GM18520 (cell line): Measurements from ENCODE around the gene RTBDN.
A peak's percentile ranks its signal among the peaks of the same experiment; 100 is the strongest.

ENCODE experiments used
- ATAC-seq: cut with Tn5 transposase; IDR thresholded peaks from one replicate; pipeline ENCODE4 v1.9.1; 2021; ENCODE audit not compliant: unreplicated experiment

Gene RTBDN

DNA sequence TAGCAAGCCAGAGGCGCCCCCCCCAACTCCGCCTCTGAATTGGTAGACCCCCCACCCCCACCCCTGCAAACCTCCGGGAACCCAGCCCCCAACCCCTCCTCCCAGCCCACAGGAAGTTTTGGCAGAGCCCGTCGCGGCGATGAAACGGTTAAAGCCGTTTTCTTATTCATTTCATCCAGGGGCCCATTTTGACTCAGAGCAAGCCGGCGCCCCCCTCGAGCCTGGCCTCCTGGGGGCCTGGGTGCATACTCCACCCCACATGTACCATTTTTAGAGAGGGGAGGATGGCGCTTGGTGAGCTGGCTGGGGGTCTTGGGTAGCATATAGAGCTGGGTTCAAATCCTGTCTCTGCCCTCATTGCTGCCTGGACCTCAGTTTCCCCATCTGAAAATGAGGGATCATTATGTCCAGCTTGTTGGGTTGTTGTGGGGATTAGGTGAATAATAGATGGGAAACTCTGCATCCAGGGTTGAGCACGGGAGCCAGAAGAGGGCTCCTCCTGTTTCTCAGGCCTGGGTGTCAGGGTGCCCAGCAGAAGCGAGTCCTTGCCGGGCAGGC is 51.0 kb downstream of the RTBDN start:
- ATAC-seq: no peak

DNA sequence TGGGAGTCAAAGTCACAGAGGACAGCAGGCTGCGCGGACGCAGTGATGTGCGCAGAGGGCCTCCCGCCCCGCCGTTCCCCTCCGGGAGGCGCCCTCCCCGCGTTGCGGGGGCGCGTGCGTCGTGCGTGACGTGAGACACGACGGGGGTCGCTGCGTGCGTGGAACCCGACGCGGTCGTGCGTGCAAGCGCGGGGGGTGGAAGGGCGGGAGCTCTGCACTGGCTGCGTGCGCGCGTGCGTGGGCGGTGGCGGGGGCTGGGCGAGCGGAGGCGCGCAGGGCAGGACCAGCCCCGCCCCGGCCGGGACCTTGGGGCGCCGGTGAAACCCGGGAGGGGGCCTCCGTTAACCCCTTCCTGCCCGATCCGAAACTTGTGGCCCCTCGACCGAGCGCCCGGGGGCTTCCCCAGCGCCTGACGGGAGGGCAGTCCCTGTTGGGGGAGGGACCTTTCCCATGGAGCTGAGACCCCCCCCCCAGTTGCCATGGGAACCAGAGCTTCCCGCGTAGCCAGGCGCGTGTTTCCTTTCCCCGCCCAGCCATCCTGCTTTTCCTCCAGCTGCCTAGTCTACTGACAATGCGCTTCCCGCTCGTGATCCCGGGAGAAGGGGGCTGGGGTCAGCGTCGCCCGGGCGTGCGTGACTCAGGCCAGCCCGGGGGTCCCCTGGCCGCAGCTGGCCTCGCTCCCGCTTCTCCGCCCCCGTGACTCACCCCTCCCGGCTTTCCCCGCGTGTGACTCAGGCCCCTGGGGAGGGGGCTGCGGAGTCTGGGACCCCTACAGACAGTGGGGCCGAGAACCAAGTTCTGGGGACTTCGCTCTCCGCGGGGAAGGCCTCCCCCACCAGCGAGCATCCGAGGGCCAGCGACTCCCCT is 51.7 kb downstream of the RTBDN start:
- ATAC-seq: no peak

DNA sequence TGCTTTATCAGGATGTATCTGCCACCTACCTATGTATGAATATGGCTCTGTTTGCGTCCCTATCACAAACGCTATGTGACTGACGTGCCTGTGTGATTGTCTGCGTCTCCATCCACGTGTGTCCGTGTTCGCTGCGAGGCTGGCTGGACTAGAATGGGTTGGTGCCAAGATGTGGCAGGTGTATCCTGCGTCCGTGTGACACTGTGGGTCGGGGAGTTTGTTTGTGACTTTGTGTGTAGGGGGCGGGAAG is 52.3 kb downstream of the RTBDN start:
- ATAC-seq: no peak

DNA sequence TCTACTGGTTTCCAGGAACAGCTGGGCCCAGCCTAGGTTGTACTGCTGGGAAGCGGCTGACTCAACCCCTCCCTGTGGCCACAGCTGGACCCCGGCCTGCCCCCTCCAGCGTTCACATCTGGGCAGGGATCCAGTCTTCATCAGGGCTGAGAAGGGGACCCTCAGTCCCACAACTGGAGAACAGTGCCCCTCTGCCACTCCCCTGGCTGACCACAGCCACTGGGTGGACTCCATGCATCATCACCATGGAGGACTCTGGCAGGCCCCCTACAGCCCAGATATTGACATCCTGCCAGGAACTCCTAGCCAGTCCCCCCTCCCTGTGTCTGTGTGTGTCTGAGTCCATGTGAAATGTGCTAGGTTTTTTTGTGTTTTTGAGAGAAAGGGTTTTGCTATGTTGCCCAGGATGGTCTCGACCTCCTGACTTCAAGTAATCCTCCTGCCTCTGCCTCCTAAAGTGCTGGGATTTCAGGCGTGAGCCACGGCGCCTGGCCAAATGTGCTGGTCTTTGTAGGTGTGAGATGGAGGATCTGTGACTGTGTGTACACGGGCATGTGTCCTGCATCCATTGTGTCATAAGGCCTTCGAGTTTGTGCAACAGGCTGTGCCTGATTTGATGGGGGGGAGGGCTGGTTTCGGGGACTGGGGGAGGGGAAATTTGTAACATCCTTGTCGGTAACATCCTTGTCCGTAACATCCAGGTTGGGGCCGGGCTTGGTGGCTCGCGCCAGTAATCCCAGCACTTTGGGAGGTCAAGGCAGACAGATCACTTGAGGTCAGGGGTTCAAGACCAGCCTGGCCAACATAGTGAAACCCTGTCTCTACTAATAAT is 55.0 kb downstream of the RTBDN start:
- ATAC-seq: no peak

DNA sequence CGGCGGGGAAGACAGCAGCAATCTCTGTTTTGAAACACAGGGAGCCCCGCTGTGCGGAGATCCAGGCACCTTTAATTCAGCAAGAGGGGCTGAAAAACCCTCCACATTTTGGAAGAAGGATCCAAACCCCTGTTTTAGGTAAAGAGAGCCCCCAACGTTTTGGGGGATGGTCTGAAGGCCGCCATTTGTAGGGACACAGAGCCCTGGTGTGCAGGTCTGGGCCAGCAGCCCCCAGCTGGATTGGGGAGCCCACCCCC is 55.5 kb downstream of the RTBDN start:
- ATAC-seq: no peak

DNA sequence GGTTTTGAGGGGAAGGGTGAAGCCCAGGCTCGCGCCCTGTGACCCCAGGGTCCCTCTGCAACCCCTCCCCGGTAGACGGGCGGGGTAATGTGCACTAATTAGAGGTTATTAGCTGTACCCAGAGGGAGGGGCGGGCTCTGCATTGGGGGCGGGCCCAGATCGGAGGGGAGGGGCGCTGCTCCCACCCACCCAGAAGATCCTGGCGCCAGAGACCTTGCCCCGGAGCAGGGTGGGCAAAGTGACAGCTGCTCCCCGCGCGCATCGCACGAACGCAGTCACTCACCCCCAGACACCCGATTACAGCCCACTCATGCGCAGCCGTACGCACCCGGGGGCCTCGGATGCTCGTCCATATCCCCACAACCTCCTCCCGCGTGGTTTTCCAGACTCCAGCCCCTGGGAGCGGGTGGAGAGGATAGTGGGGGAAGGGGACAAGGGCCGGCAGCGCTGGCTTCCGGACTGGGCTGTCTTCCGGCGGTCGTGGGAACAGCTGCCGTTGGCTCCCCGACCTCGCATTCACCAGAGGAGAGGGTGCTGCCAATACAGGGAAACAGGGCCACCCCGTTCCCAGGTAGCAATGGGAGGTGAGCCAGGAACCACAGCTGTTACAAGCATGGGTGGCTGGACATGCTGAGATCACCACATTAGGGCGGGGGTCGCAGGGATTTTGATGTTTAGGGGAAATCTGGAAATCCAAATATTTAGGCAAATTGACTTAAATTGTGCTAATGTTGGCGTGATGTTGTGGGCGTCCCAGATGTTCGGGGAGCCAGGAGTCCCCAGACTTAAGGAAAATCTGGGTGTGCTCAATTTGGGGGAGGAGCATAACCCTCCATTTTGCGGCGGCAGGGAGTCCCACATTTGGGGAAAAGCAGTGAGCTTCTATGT is 56.1 kb downstream of the RTBDN start:
- ATAC-seq: no peak

DNA sequence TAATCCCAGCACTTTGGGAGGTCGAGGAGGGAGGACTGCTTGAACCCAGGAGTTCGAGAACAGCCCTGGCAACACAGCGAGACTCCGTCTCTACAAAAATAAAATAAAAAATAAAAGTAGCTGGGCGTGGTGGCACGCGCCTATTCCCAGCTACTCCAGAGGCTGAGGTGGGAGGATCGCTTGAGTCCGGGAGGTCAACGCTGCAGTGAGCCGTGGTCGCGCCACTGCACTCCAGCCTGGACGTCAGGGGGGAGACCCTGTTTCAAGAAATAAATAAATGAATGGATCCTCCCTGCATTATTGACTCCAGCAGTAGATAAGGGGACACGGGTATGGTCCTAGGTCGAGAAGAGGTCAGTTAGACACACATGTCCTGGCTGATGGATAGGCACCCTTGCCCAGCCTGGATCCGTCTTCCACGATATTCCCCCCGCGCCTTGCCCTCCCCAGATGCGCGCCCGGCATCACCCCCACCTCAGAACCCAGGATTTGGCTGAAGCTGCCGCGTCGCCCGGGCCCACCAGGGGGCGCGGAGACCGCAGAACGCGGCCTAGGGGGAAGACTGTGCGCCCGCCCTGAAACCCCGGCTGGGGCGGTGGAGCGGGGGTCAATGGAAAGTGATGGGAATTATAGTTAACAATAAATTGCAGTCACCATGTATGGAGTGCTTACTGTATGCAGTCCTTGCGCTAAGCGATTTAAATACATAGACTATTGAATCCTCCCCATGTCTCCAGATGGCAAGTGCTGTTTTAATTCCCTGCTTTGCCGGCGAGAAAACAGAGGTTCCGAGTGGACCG is 57.0 kb downstream of the RTBDN start:
- peak; percentile 33 for ATAC-seq
